ENCODE results near the gene HMGCS1.
"Not testable (repeated sequence)": the region's sequence is repeated elsewhere in the genome, so short reads cannot be mapped to it uniquely, and the experiment has no call there.

Gene HMGCS1

DNA sequence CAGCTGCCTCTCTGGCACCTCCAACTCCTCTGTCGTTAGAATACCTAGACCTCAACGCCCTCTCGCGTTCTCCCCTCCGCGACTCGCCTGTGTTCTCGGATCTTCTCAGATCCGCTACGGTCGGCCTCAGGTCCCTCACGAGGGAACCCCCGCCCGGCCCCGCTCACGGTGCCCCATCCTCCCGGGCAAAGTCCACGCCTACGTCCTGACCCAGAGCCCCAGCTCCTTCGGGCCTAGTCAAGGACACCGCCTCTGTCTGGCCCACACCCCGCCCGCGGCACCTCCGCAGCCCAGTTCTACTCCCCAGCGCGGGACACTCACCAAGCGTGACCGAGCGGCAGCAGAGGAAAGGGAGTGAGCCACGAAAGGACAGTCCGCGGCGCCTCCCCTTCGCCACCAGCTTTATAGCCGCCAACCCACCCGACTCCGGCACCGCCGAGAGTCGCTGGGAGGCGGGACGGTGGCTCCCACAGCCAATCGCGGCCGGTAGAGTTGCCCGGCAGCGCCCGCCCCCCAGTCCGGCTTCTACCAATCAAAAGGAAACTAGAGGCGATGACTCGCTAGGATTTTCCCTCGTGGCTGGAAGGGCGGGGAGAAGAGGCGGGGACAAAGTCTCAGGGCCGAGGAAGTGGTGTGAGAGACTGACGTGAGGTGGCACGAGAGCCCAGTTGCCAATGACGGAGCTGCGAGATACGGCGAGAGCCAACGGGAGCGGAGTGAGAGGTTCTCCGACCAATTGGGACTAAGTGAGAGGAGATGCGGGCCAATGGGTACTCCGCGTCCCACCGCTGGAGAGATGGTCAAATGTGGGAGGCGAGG is at the start of gene HMGCS1:
Gene HMGCS1 (minus strand): TSS at position 378 of the 819 bp plus-strand sequence. CDS start 14,447 bp downstream, outside the sequence.
- peak; percentile 97 for DNase-seq (ENCODE audit: low spot score)

GRCh38 chr5:43358726-43359125 is 45.5 kb upstream of the HMGCS1 start:
- no peak for DNase-seq (ENCODE audit: low spot score)

DNA sequence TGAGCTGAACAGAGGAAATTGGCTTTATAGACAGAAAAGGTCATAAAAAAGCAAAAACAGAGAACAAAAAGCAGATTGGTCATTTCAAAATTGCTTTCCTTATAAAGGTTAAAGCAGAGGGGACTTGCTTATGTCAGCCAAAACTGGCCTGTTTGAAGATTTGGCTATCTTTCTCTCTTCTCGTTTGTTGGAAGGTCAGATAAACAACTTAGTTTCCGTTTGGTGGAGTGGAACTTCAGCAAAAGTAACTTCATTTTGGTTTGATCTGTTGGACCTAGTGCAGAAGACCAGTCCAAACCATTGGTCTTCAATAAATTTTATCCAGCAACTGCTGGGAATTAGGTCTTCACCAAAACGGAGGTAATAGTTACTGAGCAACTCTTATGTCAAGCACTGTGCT is 45.1 kb upstream of the HMGCS1 start:
- DNase-seq (ENCODE audit: low spot score) = no peak

DNA sequence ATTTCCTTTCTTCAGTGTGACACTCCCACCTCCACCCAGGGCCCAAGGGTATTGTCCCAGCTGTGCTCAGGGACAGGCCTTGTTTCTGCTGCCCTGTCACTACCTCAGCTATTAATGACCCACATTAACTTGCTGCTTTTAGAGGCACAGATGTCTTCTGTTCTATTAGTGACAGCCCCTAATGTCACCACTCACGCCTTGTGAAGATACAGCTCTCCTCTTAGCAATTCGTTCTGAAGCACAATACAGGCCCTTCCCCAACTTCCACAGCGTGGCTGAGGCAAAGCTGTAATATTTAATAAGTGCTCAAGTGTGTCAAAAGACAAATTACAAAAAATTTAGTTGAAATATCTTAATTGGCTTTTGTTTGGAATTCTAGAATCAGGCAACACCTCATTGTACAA is 44.7 kb upstream of the HMGCS1 start:
- DNase-seq (ENCODE audit: low spot score) = no peak

DNA sequence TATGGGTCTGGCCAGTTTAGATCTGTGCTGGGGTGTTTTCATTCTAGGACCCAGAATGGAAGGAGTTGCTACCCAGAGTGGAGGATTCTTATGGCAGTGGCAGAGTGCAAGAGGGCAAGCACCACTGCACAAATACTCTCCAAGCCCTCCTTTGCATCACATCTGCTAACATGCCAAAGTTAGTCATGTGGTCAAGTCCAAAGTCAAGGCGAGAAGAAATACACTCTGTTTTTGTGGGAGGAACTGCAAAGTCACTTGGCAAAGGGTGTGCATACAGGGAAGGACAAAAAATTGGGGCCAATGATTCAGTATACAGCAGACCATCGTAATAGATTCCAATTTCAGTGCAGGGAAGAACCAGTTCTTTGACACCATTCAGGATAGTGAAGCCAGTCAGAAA is 43.9 kb upstream of the HMGCS1 start:
- no peak for DNase-seq (ENCODE audit: low spot score)

DNA sequence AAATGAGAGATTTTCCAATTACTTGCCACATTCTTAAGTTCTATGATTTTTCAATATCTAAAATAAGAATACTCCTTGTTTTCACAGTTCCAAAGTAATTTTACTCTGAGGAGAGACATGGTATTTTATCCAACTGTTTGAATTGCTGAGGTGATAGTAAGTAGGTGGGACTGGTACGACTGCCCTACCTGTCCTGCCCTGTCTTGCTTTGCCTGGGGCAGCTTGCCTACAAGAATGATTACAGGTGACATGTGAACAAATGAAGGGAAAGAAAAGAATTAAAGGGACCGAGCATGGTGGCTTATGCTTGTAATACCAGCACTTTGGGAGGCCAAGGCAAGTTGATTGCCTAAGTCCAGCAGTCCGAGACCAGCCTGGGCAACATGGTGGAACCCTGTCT is 41.6 kb upstream of the HMGCS1 start:
- DNase-seq (ENCODE audit: low spot score) = no peak

DNA sequence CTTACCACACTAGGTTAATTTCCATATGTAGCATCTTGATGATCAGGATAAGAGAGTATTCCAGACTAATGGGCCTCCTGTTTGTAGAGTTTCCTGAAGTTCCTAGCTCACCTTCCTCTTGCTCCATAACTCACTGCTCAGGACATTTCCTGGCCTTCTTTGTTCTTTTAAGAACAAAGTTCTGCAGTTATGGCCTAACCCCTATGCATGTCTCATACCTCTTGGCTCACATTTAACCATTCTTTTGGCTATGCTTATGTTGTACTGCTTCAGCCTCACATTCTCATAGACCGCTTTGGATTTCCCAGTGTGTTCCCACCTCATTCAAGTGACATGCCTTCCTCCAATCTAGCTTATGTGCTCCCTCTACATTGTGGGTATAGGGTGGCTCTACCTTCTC is 40.5 kb upstream of the HMGCS1 start:
- DNase-seq (ENCODE audit: low spot score) = no peak

GRCh38 chr5:43352915-43353314 is 39.7 kb upstream of the HMGCS1 start:
- no peak for DNase-seq (ENCODE audit: low spot score)

DNA sequence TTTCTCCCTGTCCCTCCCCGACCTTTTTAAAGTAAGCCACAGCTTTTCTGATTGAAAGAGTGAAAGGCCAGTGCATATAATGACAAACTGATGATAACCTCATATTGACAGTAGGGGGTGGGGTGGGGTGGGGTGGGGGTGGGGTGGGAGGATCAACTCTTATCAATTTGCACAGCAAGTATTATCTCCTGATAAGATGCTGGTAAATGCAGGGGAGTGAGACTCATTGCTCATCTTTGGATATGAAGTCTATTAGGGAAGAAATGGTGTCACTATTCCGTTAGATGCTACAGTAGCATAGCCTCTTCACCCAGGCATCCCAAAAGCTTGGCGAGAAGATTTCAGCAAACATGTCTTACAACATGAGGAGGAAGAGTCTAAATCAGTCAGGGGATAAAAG is 38.9 kb upstream of the HMGCS1 start:
- no peak for DNase-seq (ENCODE audit: low spot score)

DNA sequence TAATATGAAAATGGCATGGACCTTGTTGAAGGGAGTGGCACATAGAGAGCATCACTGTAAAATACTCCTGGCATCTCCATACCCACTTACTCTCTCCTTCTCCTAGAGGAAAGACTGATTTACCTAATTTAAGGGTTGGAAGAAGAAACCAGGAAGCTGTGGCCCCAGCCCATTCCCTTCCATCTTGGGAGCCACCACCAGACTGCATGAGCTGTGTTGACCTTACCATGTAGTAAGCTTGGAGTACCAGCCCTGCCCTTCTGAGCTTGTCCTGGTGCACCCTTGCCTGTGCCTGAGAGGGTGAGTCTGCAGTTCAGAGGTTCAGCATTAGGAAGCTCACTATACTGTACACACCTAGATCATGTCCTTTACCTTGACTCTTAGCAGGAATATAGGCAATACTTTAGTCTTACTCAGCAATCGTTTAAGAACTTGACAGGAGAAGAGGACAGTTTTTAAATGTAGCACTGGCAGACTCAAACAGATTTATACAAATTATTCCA is 35.7 kb upstream of the HMGCS1 start:
- no peak for DNase-seq (ENCODE audit: low spot score)

DNA sequence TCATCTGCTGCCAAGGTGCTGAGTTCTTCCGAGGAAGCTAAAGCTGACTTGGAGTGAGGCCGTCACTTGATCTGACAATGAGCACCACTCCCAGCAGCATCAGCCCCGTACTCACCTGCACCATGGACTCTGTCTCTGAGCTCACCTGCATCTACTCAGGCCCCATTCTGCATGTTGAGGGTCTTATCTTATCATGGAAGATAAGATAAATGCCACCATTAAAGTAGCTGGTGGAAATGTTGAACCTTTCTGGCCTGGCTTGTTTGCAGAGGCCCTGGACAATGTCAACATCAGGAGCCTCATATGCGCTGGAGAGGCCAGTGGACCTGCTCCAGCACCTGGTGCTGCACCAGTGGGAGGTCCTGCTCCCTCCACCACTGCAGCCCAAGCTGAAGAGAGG is 35.0 kb upstream of the HMGCS1 start:
- no peak for DNase-seq (ENCODE audit: low spot score)

DNA sequence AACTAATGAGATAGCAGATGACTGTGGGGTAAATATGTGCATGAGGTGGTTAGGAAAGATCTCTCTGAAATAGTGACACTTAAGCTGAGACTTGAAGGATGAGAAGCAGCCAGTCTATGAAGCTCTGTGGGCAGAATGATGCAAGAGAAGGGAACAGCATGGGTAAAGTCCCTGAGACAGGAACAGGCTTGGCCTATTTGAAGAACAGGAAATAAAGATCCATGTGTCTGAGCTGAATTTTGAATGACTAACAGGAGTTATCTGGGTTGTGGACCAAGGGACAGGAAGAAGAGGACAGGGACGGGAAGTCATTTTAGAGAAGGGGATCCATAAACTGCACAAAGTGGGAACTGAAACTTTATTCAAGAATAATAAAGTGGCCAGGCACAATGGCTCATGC is 25.6 kb upstream of the HMGCS1 start:
- no peak for DNase-seq (ENCODE audit: low spot score)

DNA sequence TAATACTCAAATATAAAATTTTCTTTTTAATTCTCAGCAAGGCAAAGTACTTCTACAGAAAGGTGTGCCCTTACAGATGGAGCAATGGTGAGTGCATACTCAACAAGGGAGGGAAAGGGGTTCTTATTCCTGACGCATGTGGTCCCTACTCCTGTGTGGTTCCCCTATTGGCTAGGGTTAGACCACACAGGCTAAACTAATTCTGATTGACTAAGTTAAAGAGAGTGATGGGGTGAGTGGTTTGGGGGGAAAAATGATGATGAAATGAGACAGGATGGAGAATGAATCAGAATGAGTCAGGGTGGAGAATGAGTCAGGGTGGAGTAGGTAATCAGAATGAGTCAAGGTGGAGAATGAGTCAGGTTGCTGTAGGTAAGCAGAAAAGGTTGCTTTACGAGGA is 22.9 kb upstream of the HMGCS1 start:
- DNase-seq (ENCODE audit: low spot score) = no peak

GRCh38 chr5:43335681-43336080 is 22.5 kb upstream of the HMGCS1 start:
- DNase-seq (ENCODE audit: low spot score) = no peak

DNA sequence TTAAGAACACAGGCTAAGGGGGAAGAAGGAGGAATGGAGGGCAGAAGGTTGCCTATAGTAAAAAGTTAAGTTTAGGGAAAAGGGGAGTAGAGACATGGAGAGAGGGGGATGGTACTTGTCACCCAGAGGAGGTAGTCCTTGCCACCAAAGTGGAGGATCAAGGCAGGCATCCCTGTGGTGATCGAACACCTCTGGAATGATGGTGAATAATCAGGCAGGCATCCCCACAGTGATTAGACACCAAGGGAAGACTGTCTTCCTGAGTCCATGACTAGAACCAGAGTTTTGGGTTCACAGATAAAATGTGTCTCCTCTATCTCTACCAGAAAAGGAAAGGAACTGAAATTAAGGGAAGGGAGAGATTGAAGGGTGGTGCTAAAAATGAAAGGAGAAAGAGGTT is 19.2 kb upstream of the HMGCS1 start:
- DNase-seq (ENCODE audit: low spot score) = peak; percentile 22

DNA sequence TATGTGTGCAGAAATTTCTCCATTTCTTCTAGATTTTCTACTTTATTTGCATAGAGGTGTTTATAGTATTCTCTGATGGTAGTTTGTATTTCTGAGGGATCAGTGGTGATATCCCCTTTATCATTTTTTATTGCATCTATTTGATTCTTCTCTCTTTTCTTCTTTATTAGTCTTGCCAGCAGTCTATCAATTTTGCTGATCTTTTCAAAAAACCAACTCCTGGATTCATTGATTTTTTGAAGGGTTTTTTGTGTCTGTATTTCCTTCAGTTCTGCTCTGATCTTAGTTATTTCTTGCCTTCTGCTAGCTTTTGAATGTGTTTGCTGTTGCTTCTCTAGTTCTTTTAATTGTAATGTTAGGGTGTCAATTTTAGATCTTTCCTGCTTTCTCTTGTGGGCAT is 12.4 kb upstream of the HMGCS1 start:
- not testable (repeated sequence) for DNase-seq (ENCODE audit: low spot score)

DNA sequence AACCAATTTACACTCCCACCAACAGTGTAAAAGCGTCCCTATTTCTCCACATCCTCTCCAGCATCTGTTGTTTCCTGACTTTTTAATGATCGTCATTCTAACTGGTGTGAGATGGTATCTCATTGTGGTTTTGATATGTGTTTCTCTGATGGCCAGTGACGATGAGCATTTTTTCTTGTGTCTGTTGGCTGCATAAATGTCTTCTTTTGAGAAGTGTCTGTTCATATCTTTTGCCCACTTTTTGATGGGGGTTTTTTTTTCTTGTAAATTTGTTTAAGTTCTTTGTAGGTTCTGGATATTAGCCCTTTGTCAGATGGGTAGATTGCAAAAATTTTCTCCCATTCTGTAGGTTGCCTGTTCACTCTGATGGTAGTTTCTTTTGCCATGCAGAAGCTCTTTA is 10.3 kb upstream of the HMGCS1 start:
- not testable (repeated sequence) for DNase-seq (ENCODE audit: low spot score)

DNA sequence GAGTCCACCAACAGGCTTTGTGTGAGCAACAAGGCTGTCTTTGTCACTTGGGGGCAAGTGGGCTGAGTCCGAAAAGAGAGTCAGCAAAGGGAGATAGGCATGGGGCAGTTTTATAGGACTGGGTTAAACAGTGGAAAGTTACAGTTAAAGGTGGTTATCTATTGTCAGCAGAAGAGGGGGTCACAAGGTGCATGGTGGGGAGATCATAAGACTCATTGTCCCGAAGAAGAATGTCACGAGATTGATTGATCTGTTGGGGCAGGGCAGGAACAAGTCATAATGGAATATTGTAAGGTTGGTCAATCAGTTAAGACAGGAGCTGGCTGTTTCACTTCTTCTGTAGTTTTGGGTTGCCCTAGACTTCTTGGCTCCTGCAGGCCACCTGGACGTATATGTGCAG is 7.6 kb upstream of the HMGCS1 start:
- DNase-seq (ENCODE audit: low spot score) = no peak

GRCh38 chr5:43316421-43316820 is 3.2 kb upstream of the HMGCS1 start:
- DNase-seq (ENCODE audit: low spot score) = no peak

DNA sequence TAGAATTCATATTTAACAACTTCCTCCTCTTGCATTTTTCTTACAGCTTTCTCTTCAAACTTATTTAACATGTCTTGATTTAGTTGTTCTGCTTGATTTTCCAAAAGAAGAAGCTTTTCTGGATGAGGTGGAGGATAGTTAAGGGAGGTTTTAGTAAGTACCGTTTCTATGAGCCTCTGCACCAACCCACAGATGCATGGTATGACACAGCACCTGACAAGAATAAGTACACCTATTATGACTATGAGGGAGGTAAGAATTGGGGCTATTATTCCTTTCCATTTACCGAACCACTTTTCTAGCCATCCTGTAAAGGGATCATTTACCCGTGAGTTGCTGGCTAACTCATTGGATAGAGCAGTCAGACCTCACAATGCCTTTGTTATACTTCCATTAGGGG is 2.5 kb upstream of the HMGCS1 start:
- no peak for DNase-seq (ENCODE audit: low spot score)

- DNase-seq (ENCODE audit: low spot score) = no peak
These were observed 2.1 kb upstream of the HMGCS1 start for GRCh38 chr5:43315263-43315662.

GRCh38 chr5:43314724-43315123 is 1.5 kb upstream of the HMGCS1 start:
- no peak for DNase-seq (ENCODE audit: low spot score)

DNA sequence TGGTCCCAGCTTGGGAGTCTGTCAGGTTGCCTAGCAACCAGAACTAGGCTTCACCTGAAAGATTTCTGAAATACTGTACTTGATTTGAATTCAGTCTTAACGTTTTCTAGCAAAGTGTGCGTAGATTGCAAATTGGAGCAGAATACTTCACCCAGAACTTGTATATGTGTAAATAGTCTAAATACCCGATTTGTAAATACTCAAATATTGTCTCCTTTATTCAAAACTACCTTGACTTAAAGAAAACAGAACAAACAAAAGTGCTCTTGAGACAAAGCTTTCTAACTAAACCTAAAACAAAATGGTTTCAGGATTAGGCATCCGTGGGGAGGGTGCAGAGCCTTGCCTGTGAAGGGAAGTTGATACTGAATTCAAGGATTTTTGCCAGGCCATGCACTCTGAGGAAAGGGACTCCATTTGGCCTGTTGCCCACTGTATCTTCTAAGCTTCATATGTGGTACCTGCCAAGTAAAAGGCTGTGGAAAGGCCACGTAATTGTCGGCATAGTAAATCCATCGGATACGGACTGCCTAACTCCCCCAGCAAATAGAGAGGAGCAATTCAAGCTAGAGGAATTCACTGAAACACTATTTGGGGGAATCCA is 744 bp upstream of the HMGCS1 start:
- no peak for DNase-seq (ENCODE audit: low spot score)

DNA sequence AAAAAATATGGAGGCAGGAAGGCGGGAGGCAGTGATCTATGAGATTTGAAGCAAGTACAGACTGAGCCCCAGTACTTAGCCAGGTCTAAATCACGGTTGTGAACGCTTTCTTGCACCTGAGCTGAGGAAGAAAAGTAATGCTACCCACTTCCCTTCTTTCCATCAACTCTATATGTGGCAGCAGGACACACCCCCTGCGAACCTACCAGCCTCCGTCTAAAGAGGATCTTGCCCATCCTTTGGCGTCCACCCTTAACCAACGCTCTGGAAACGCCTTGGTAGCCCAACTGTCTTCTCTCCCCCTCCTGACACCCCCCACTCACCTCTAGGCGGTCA is 545 bp downstream of the HMGCS1 start:
- no peak for DNase-seq (ENCODE audit: low spot score)

Data from AG20443 (cell line).